Retinal pigment epithelial cell (primary cell): Measurements from ENCODE around the gene TMOD4.

Source experiments
- DNase-seq: peaks from one replicate; pipeline ENCODE4 v3.0.0-alpha.2; 2010; ENCODE audit warnings: low read depth
- H3K4me3 ChIP-seq: 2 replicates; pipeline ENCODE4 v1.5.1; 2011; ENCODE audit warnings: mild to moderate bottlenecking, low read length, control low read depth, moderate library complexity
- CTCF ChIP-seq: conservative IDR thresholded peaks from 2 replicates; pipeline ENCODE4 v1.5.1; 2011; ENCODE audit warnings: low read depth, low read length, control low read depth, inconsistent platforms

TMOD4 gene

GRCh38 chr1:151158751-151159251 lies 17.0 kb downstream of the TMOD4 start:
- no peak for TF ChIP-seq CTCF
- DNase-seq = no peak
- no peak overlapping the region for H3K4me3 ChIP-seq

GRCh38 chr1:151158326-151158725 lies 17.5 kb downstream of the TMOD4 start:
- H3K4me3 ChIP-seq = no peak overlapping the region
- TF ChIP-seq CTCF = no peak
- DNase-seq = no peak

- H3K4me3 ChIP-seq = no peak overlapping the region
- no peak for DNase-seq
- no peak for TF ChIP-seq CTCF
Observed at GRCh38 chr1:151157067-151157531, 18.7 kb downstream of the TMOD4 start.

GRCh38 chr1:151156515-151156819 lies 19.3 kb downstream of the TMOD4 start, which contains the start of gene TNFAIP8L2:
TNFAIP8L2 (plus strand) TSS chr1:151156649; CDS start chr1:151158698, 2,049 bp downstream.
- H3K4me3 ChIP-seq = no peak within 1 kb of the TSS
- DNase-seq = no peak

GRCh38 chr1:151147665-151148064 lies 28.1 kb downstream of the TMOD4 start:
- no peak overlapping the region for H3K4me3 ChIP-seq
- no peak for DNase-seq
- TF ChIP-seq CTCF = no peak

More at GRCh38 chr1:151156515-151156819, 19.3 kb downstream of the TMOD4 start, which contains the start of gene TNFAIP8L2:
- no peak for TF ChIP-seq CTCF

- TF ChIP-seq CTCF = no peak
- peak overlapping the region; percentile 71 for H3K4me3 ChIP-seq
- no peak for DNase-seq
Observed at GRCh38 chr1:151147132-151147503, 28.7 kb downstream of the TMOD4 start.

- no peak for TF ChIP-seq CTCF
- peak; percentile 64 for DNase-seq
- H3K4me3 ChIP-seq = peak within 1 kb of the TSS; percentile 71
Observed at GRCh38 chr1:151146412-151147131, 29.2 kb downstream of the TMOD4 start, which contains the start of gene SEMA6C. SEMA6C (minus strand) TSS chr1:151146631; CDS start chr1:151142621, 4,010 bp downstream.
